IMR-90 (cell line): Measurements from ENCODE around the gene CALCOCO1. TPM values are rescaled to one million over a fixed set of nuclear protein-coding genes. Genes with fewer than 3 reads are reported as not detected.

Experiments
- ATAC-seq: fragments of 200-7000 bp; cut with Tn5 transposase; 2 replicates; pipeline ENCODE4 v1.9.1; 2020; ENCODE audit warnings: low read depth, mild to moderate bottlenecking, moderate library complexity
- BruUV-seq: library from RNA; stranded (reverse); fragments of 400-500 nt; replicated peaks from 2 replicates; lab custom pipeline; 2021; lab: Mats Ljungman, UMichigan
- CTCF ChIA-PET: fragments of 300-600 bp; formaldehyde crosslinking; extraction: SDS; loops from one replicate; lab custom pipeline; 2021; ENCODE audit warnings: antibody characterized with exemption; lab: Yijun Ruan, JAX
- POLR2A ChIA-PET: fragments of 300-600 bp; sonication (Branson Sonifier 250); formaldehyde crosslinking; loops from one replicate; lab custom pipeline; 2022; ENCODE audit warnings: antibody characterized with exemption; ENCODE audit not compliant: unreplicated experiment; lab: Charles Lee
- DNase-seq: peaks from one replicate; pipeline ENCODE4 v3.0.0; 2013
- H2AFZ ChIP-seq: replicated peaks from 2 replicates; pipeline ENCODE3; 2013; ENCODE audit warnings: low read length, mild to moderate bottlenecking; ENCODE audit not compliant: poor library complexity
- H2AK5ac ChIP-seq: 2 replicates; pipeline ENCODE4 v1.6.1; 2013; ENCODE audit warnings: low read depth, low read length, inconsistent platforms
- H2AK9ac ChIP-seq: replicated peaks from 2 replicates; pipeline ENCODE3; 2013; ENCODE audit warnings: mild to moderate bottlenecking, low read depth, low read length, moderate library complexity; ENCODE audit not compliant: poor library complexity
- H2BK120ac ChIP-seq: 2 replicates; pipeline ENCODE4 v1.6.1; 2013; ENCODE audit warnings: low read depth, low read length, inconsistent platforms
- H2BK15ac ChIP-seq: 3 replicates; pipeline ENCODE4 v1.6.1; 2013; ENCODE audit warnings: low read depth, low read length, inconsistent platforms
- H2BK20ac ChIP-seq: 2 replicates; pipeline ENCODE4 v1.6.1; 2013; ENCODE audit warnings: low read depth, mild to moderate bottlenecking, inconsistent platforms, low read length, moderate library complexity
- H2BK5ac ChIP-seq: 2 replicates; pipeline ENCODE4 v1.6.1; 2013; ENCODE audit warnings: mild to moderate bottlenecking, low read depth, low read length, inconsistent platforms; ENCODE audit not compliant: poor library complexity, severe bottlenecking
- H3K14ac ChIP-seq: replicated peaks from 2 replicates; pipeline ENCODE4 v1.6.1; 2013; ENCODE audit warnings: low read depth, low read length, inconsistent platforms
- H3K18ac ChIP-seq: 2 replicates; pipeline ENCODE4 v1.6.1; 2013; ENCODE audit warnings: low read depth, low read length, control low read depth
- H3K23ac ChIP-seq: 2 replicates; pipeline ENCODE4 v1.6.1; 2013; ENCODE audit warnings: low read depth, low read length, inconsistent platforms
- H3K27ac ChIP-seq: 2 replicates; pipeline ENCODE4 v1.5.1; 2013; ENCODE audit warnings: mild to moderate bottlenecking, control low read depth, low read length; ENCODE audit not compliant: insufficient read depth
- H3K27me3 ChIP-seq: 2 replicates; pipeline ENCODE4 v1.6.1; 2013; ENCODE audit warnings: low read length; ENCODE audit not compliant: control insufficient read depth, insufficient read depth
- H3K36me3 ChIP-seq: 2 replicates; pipeline ENCODE4 v1.6.1; 2013; ENCODE audit warnings: low read length, mixed read lengths; ENCODE audit not compliant: control insufficient read depth, insufficient read depth
- H3K4ac ChIP-seq: 2 replicates; pipeline ENCODE4 v1.6.1; 2013; ENCODE audit warnings: low read depth, low read length, inconsistent platforms
- H3K4me1 ChIP-seq: 2 replicates; pipeline ENCODE4 v1.6.1; 2013; ENCODE audit warnings: low read length, mixed read lengths; ENCODE audit not compliant: control insufficient read depth, insufficient read depth
- H3K4me2 ChIP-seq: 2 replicates; pipeline ENCODE4 v1.6.1; 2013; ENCODE audit warnings: low read depth, mild to moderate bottlenecking, control low read depth, low read length, moderate library complexity
- H3K4me3 ChIP-seq: 2 replicates; pipeline ENCODE4 v1.5.1; 2013; ENCODE audit warnings: low read depth, mild to moderate bottlenecking, control low read depth, low read length, moderate library complexity; ENCODE audit not compliant: insufficient read depth
- H3K56ac ChIP-seq: 2 replicates; pipeline ENCODE4 v1.6.1; 2013; ENCODE audit warnings: low read length, inconsistent platforms; ENCODE audit not compliant: insufficient read depth; ENCODE audit errors: extremely low read depth
- H3K79me1 ChIP-seq, 2 experiments: 2 replicates each; pipeline ENCODE4 v1.6.1; 2013; ENCODE audit warnings: low read length in 2 of 2, inconsistent platforms in 1 of 2, low read depth in 1 of 2
- H3K9ac ChIP-seq: 2 replicates; pipeline ENCODE4 v1.6.1; 2013; ENCODE audit warnings: low read depth, low read length, control low read depth
- H3K9me1 ChIP-seq: 2 replicates; pipeline ENCODE4 v1.6.1; 2013; ENCODE audit warnings: low read length, inconsistent platforms; ENCODE audit not compliant: insufficient read depth
- H3K9me3 ChIP-seq: 2 replicates; pipeline ENCODE4 v1.6.1; 2013; ENCODE audit warnings: low read length; ENCODE audit not compliant: control insufficient read depth, insufficient read depth
- H4K20me1 ChIP-seq: 2 replicates; pipeline ENCODE4 v1.6.1; 2013; ENCODE audit warnings: low read length, inconsistent platforms; ENCODE audit not compliant: insufficient read depth
- H4K5ac ChIP-seq: 2 replicates; pipeline ENCODE4 v1.6.1; 2013; ENCODE audit warnings: mild to moderate bottlenecking, low read depth, low read length, control low read depth
- H4K8ac ChIP-seq, 2 experiments: 2 replicates each; pipeline ENCODE4 v1.6.1; 2013; ENCODE audit warnings: low read depth in 2 of 2, low read length in 2 of 2, control low read depth in 1 of 2, inconsistent platforms in 1 of 2
- H4K91ac ChIP-seq: 2 replicates; pipeline ENCODE4 v1.6.1; 2013; ENCODE audit warnings: low read depth, low read length, inconsistent platforms; ENCODE audit not compliant: insufficient read depth
- CEBPB ChIP-seq: IDR thresholded peaks from 2 replicates; pipeline ENCODE4 v1.6.1; 2012; ENCODE audit warnings: low read depth, low read length, improper control_type of control experiment
- CHD1 ChIP-seq: IDR thresholded peaks from 2 replicates; pipeline ENCODE4 v1.6.1; 2012; ENCODE audit warnings: low read depth, low read length, improper control_type of control experiment
- CTCF ChIP-seq: conservative IDR thresholded peaks from 2 replicates; pipeline ENCODE4 v1.5.1; 2012; ENCODE audit warnings: mild to moderate bottlenecking, low read depth, low read length, improper control_type of control experiment
- FOS ChIP-seq: fragments of 150-350 bp; IDR thresholded peaks from 2 replicates; pipeline ENCODE4 v1.6.1; 2016; ENCODE audit warnings: low read depth, low read length
- MAFK ChIP-seq: IDR thresholded peaks from 2 replicates; pipeline ENCODE4 v1.6.1; 2012; ENCODE audit warnings: low read depth, low read length, improper control_type of control experiment
- MAZ ChIP-seq: IDR thresholded peaks from 2 replicates; pipeline ENCODE4 v1.6.1; 2012; ENCODE audit warnings: low read depth, mild to moderate bottlenecking, low read length, improper control_type of control experiment, moderate library complexity, borderline replicate concordance
- MXI1 ChIP-seq: IDR thresholded peaks from 2 replicates; pipeline ENCODE4 v1.6.1; 2012; ENCODE audit warnings: low read depth, mild to moderate bottlenecking, low read length, moderate library complexity, borderline replicate concordance
- POLR2A ChIP-seq: IDR thresholded peaks from 2 replicates; pipeline ENCODE4 v1.6.1; 2012; ENCODE audit warnings: mild to moderate bottlenecking, low read depth, low read length
- RAD21 ChIP-seq: IDR thresholded peaks from 2 replicates; pipeline ENCODE4 v1.6.1; 2012; ENCODE audit warnings: low read length, improper control_type of control experiment
- RCOR1 ChIP-seq: IDR thresholded peaks from 2 replicates; pipeline ENCODE4 v1.6.1; 2012; ENCODE audit warnings: mild to moderate bottlenecking, low read length, improper control_type of control experiment; ENCODE audit not compliant: insufficient replicate concordance
- RFX5 ChIP-seq: IDR thresholded peaks from 2 replicates; pipeline ENCODE4 v1.8.0; 2012; ENCODE audit warnings: low read depth, mild to moderate bottlenecking, low read length, moderate library complexity
- SMC3 ChIP-seq: fragments of 150-350 bp; IDR thresholded peaks from 2 replicates; pipeline ENCODE4 v1.6.1; 2016; ENCODE audit warnings: low read depth, mild to moderate bottlenecking, antibody characterized with exemption, low read length, moderate library complexity
- USF2 ChIP-seq: fragments of 150-350 bp; IDR thresholded peaks from 2 replicates; pipeline ENCODE4 v1.6.1; 2017; ENCODE audit warnings: mild to moderate bottlenecking, antibody characterized with exemption, low read length, low read depth
- WGBS, 2 experiments: methylation state at CpG; one replicate each; pipeline versions ENCODE4 v1.1.5 to v1.1.7; 2013; ENCODE audit warnings: missing lambda C conversion rate in 2 of 2; ENCODE audit not compliant: insufficient read length in 1 of 2; ENCODE audit errors: extremely low coverage in 2 of 2; 5-methylcytosine and 5-hydroxymethylcytosine counted together
- dilution Hi-C: fragments of 300-500 bp; cut with HindIII; formaldehyde crosslinking; loops from one replicate; pipeline ENCODE4 v1.14.3; 2018; ENCODE audit warnings: low sequenced_read_pairs; ENCODE audit not compliant: unreplicated experiment
- in situ Hi-C: fragments of 300-500 bp; cut with MboI; formaldehyde crosslinking; loops from 3 replicates; pipeline ENCODE4 v1.14.3; 2019; ENCODE audit warnings: low sequenced_read_pairs, inconsistent platforms, mixed read lengths
- intact Hi-C: fragments of 100-400 bp; cut with micrococcal nuclease; formaldehyde crosslinking; loops from 2 replicates; pipeline ENCODE4 v1.10.0; 2022
- polyA plus RNA-seq, 3 experiments: library from polyadenylated mRNA; depleted of rRNA; stranded (reverse); fragments of >200 nt; gene quantifications; 2 replicates each; pipeline ENCODE4 v1.2.3, GENCODE V29; 2012; ENCODE audit warnings: low replicate concordance in 1 of 3
- total RNA-seq: library from RNA; depleted of rRNA; stranded (reverse); fragments of >200 nt; gene quantifications from 2 replicates; pipeline ENCODE4 v1.2.3, GENCODE V29; 2012

Gene CALCOCO1
- total and polyA plus RNA-seq, 2 of the 4 experiments (the other 2 are of a cell fraction) = 156 to 169 TPM

- peak overlapping the region; percentile 85; the same call in 1 of the 2 replicates for H3K18ac ChIP-seq
- peak overlapping the region; percentile 72 for H3K4me2 ChIP-seq
- H3K27me3 ChIP-seq = no peaks in the 10 kb centered on the region
- no CpG with 5 or more reads among the region's 5 CpGs for WGBS, 2 experiments
- peak overlapping the region; percentile 25; the same call in 1 of the 2 replicates for H2AK5ac ChIP-seq
- H4K8ac ChIP-seq = peak overlapping the region in 1 of 2 experiments; percentile 61; a peak in 1 of 4 replicates
- BruUV-seq = no TSS peak
- no peak overlapping the region for H2AK9ac ChIP-seq
- no peak overlapping the region for H3K56ac ChIP-seq
- peaks cover 0 to 4% of the 10 kb centered on the region in 2 experiments; a peak in 1 of 4 replicates for H3K79me1 ChIP-seq
- CTCF ChIA-PET = interaction anchor here (1.7 kb wide), 1 partner anchor 15 kb away, joined by 8 read pairs; the partner anchor contains the start of gene ATP5MC2
- TF ChIP-seq SMC3 (no peak), FOS (no peak), CHD1 (no peak), POLR2A (no peak), RFX5 (no peak), USF2 (no peak), MXI1 (no peak), RCOR1 (no peak), CEBPB (no peak), CTCF (no peak), MAZ (no peak), MAFK (no peak), RAD21 (no peak)
- POLR2A ChIA-PET = interaction anchor here (1.3 kb wide), 1 partner anchor 9 kb away, joined by 4 read pairs; no protein-coding TSS in a partner anchor
- peak overlapping the region; percentile 65; the same call in 1 of the 2 replicates for H3K27ac ChIP-seq
- peaks cover 7% of the 10 kb centered on the region for H3K9me1 ChIP-seq
- no peak overlapping the region for H3K9ac ChIP-seq
- H3K23ac ChIP-seq = peak overlapping the region; percentile 55; the same call in 1 of the 2 replicates
- H2BK5ac ChIP-seq = peak overlapping the region; percentile 84
- peaks cover 13% of the 10 kb centered on the region for H3K4me1 ChIP-seq
- no peak for DNase-seq
- peak overlapping the region; percentile 67 for H4K5ac ChIP-seq
- dilution Hi-C loops = no loop called here
- peak overlapping the region; percentile 62; the same call in 1 of the 2 replicates for H2BK20ac ChIP-seq
- H4K91ac ChIP-seq = no peak overlapping the region
- no peak overlapping the region for H3K4me3 ChIP-seq
- H3K4ac ChIP-seq = peak overlapping the region; percentile 61; the same call in 1 of the 2 replicates
- no peak for ATAC-seq
- H2BK15ac ChIP-seq = no peak overlapping the region; the same call in 2 of the 3 replicates
- peak overlapping the region; percentile 88 for H3K14ac ChIP-seq
- peaks cover 11% of the 10 kb centered on the region for H3K36me3 ChIP-seq
- H2BK120ac ChIP-seq = peak overlapping the region; percentile 90
- H4K20me1 ChIP-seq = no peaks in the 10 kb centered on the region
- H3K9me3 ChIP-seq = no peaks in the 10 kb centered on the region
- intact Hi-C loops = no loop called here
- in situ Hi-C loops = no loop called here
- peak overlapping the region; percentile 4 for H2AFZ ChIP-seq
Measured at GRCh38 chr12:53660041-53660440, 67.2 kb downstream of the CALCOCO1 start.
